Measurements from ENCODE around the gene RASGEF1B.

The RASGEF1B gene

GRCh38 chr4:81472281-81473182 is 825 bp upstream of the RASGEF1B start:
- no peak overlapping the region for H2AK5ac ChIP-seq (ENCODE audit: low read length, severe bottlenecking)
- H3K36me3 ChIP-seq (ENCODE audit: control insufficient read depth in 1 of 2, insufficient read depth in 2 of 2, low read depth in 1 of 2, low read length in 2 of 2): no peaks in the 10 kb centered on the region
- H2AFZ ChIP-seq (ENCODE audit: low read depth, low read length): no peak overlapping the region
- DNase-seq: peak; percentile 44
- 35% methylated on average over 7 of the region's 9 CpGs for WGBS
- no peak overlapping the region for H2BK12ac ChIP-seq (ENCODE audit: low read length in 2 of 2)
- H3K9ac ChIP-seq (ENCODE audit: low read length): peak overlapping the region; percentile 75
- H4K91ac ChIP-seq (ENCODE audit: low read length): no peak overlapping the region
- no peak overlapping the region for H3K4ac ChIP-seq (ENCODE audit: low read depth in 1 of 2, low read length in 2 of 2)
- no peak overlapping the region for H2BK120ac ChIP-seq (ENCODE audit: low read depth, low read length)
- H3K14ac ChIP-seq (ENCODE audit: low read length in 2 of 2): no peak overlapping the region
- H3K9me3 ChIP-seq (ENCODE audit: control insufficient read depth, low read length): no peaks in the 10 kb centered on the region
- no peak overlapping the region for H2BK15ac ChIP-seq (ENCODE audit: low read depth, poor library complexity, severe bottlenecking)
- H3K4me3 ChIP-seq (ENCODE audit: insufficient read depth in 1 of 2, low read depth in 1 of 2, low read length in 2 of 2): peak overlapping the region in 1 of 2 experiments; percentile 81
- H3K23ac ChIP-seq (ENCODE audit: low read length in 2 of 2): no peak overlapping the region
- H3K27ac ChIP-seq (ENCODE audit: low read length, poor library complexity, severe bottlenecking): no peak overlapping the region
- H3K4me2 ChIP-seq (ENCODE audit: low read length, poor library complexity, severe bottlenecking): peak overlapping the region; percentile 100
- H3K79me1 ChIP-seq (replicated peaks; ENCODE audit: low read length, poor library complexity, severe bottlenecking): no peaks in the 10 kb centered on the region
- H3K4me1 ChIP-seq (ENCODE audit: control insufficient read depth, insufficient read depth, low read depth, low read length): peaks cover 11% of the 10 kb centered on the region
- peaks cover 17 to 26% of the 10 kb centered on the region in 2 experiments for H3K27me3 ChIP-seq (ENCODE audit: control insufficient read depth in 1 of 2, insufficient read depth in 1 of 2, low read length in 2 of 2)
- H3K18ac ChIP-seq (ENCODE audit: low read depth in 1 of 2, low read length in 2 of 2): no peak overlapping the region
- no peak overlapping the region for H4K8ac ChIP-seq (ENCODE audit: low read length)
- H2BK5ac ChIP-seq (ENCODE audit: low read depth, low read length, poor library complexity, severe bottlenecking): no peak overlapping the region

DNA sequence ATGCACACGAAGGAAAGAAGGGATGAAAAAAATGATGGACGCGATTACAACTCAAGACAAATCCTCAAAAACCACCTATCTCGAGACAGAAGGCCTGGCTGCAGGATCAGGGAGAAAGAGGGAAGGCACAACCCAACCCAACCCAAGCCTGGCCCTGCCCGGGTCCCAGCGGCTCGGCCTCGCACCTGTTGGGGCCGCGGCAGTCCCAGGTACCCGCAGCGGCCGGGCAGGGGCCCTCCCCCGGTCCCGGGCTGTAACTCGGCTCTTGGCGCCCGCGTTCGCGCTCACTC is 464 bp downstream of the RASGEF1B start:
- peak overlapping the region; percentile 69 to 81 for H3K4me3 ChIP-seq (ENCODE audit: insufficient read depth in 1 of 2, low read depth in 1 of 2, low read length in 2 of 2)
- H4K8ac ChIP-seq (ENCODE audit: low read length): no peak overlapping the region
- WGBS: 0% methylated on average over 20 of the region's 21 CpGs
- no peak overlapping the region for H3K18ac ChIP-seq (ENCODE audit: low read depth in 1 of 2, low read length in 2 of 2)
- no peak overlapping the region for H3K4ac ChIP-seq (ENCODE audit: low read depth in 1 of 2, low read length in 2 of 2)
- H3K9ac ChIP-seq (ENCODE audit: low read length): peak overlapping the region; percentile 89
- no peaks in the 10 kb centered on the region for H3K79me1 ChIP-seq (replicated peaks; ENCODE audit: low read length, poor library complexity, severe bottlenecking)
- no peak for DNase-seq
- H3K14ac ChIP-seq (ENCODE audit: low read length in 2 of 2): no peak overlapping the region
- H2BK5ac ChIP-seq (ENCODE audit: low read depth, low read length, poor library complexity, severe bottlenecking): no peak overlapping the region
- H3K4me2 ChIP-seq (ENCODE audit: low read length, poor library complexity, severe bottlenecking): peak overlapping the region; percentile 100
- no peaks in the 10 kb centered on the region for H3K9me3 ChIP-seq (ENCODE audit: control insufficient read depth, low read length)
- peak overlapping the region; percentile 18 for H2AFZ ChIP-seq (ENCODE audit: low read depth, low read length)
- no peaks in the 10 kb centered on the region for H3K36me3 ChIP-seq (ENCODE audit: control insufficient read depth in 1 of 2, insufficient read depth in 2 of 2, low read depth in 1 of 2, low read length in 2 of 2)
- no peak overlapping the region for H2BK15ac ChIP-seq (ENCODE audit: low read depth, poor library complexity, severe bottlenecking)
- H2BK12ac ChIP-seq (ENCODE audit: low read length in 2 of 2): no peak overlapping the region
- H3K4me1 ChIP-seq (ENCODE audit: control insufficient read depth, insufficient read depth, low read depth, low read length): peaks cover 11% of the 10 kb centered on the region
- no peak overlapping the region for H4K91ac ChIP-seq (ENCODE audit: low read length)
- no peak overlapping the region for H2BK120ac ChIP-seq (ENCODE audit: low read depth, low read length)
- H2AK5ac ChIP-seq (ENCODE audit: low read length, severe bottlenecking): no peak overlapping the region
- H3K27ac ChIP-seq (ENCODE audit: low read length, poor library complexity, severe bottlenecking): no peak overlapping the region
- H3K27me3 ChIP-seq (ENCODE audit: control insufficient read depth in 1 of 2, insufficient read depth in 1 of 2, low read length in 2 of 2): peaks cover 17 to 26% of the 10 kb centered on the region in 2 experiments
- H3K23ac ChIP-seq (ENCODE audit: low read length in 2 of 2): no peak overlapping the region

GRCh38 chr4:81470456-81471297 is 1.0 kb downstream of the RASGEF1B start:
- WGBS: 14% methylated on average over 31 of the region's 31 CpGs
- Histone ChIP-seq H3K18ac (ENCODE audit: low read depth in 1 of 2, low read length in 2 of 2) (no peak overlapping the region), H3K4me1 (ENCODE audit: control insufficient read depth, insufficient read depth, low read depth, low read length) (peaks cover 11% of the 10 kb centered on the region)

More at GRCh38 chr4:81470456-81471297, 1.0 kb downstream of the RASGEF1B start:
- Histone ChIP-seq H3K79me1 (replicated peaks; ENCODE audit: low read length, poor library complexity, severe bottlenecking) (no peaks in the 10 kb centered on the region), H2AFZ (ENCODE audit: low read depth, low read length) (peak overlapping the region; percentile 18), H3K4me2 (ENCODE audit: low read length, poor library complexity, severe bottlenecking) (peak overlapping the region; percentile 100), H2AK5ac (ENCODE audit: low read length, severe bottlenecking) (no peak overlapping the region), H3K36me3 (ENCODE audit: control insufficient read depth in 1 of 2, insufficient read depth in 2 of 2, low read depth in 1 of 2, low read length in 2 of 2) (no peaks in the 10 kb centered on the region), H2BK120ac (ENCODE audit: low read depth, low read length) (no peak overlapping the region), H4K91ac (ENCODE audit: low read length) (no peak overlapping the region), H2BK12ac (ENCODE audit: low read length in 2 of 2) (no peak overlapping the region), H3K4ac (ENCODE audit: low read depth in 1 of 2, low read length in 2 of 2) (no peak overlapping the region), H3K27me3 (ENCODE audit: control insufficient read depth in 1 of 2, insufficient read depth in 1 of 2, low read length in 2 of 2) (peaks cover 17 to 26% of the 10 kb centered on the region in 2 experiments), H3K9me3 (ENCODE audit: control insufficient read depth, low read length) (no peaks in the 10 kb centered on the region), H2BK5ac (ENCODE audit: low read depth, low read length, poor library complexity, severe bottlenecking) (no peak overlapping the region), H3K9ac (ENCODE audit: low read length) (peak overlapping the region; percentile 89), H3K27ac (ENCODE audit: low read length, poor library complexity, severe bottlenecking) (no peak overlapping the region), H2BK15ac (ENCODE audit: low read depth, poor library complexity, severe bottlenecking) (no peak overlapping the region), H3K23ac (ENCODE audit: low read length in 2 of 2) (no peak overlapping the region), H3K14ac (ENCODE audit: low read length in 2 of 2) (no peak overlapping the region), H3K4me3 (ENCODE audit: insufficient read depth in 1 of 2, low read depth in 1 of 2, low read length in 2 of 2) (peak overlapping the region in 1 of 2 experiments; percentile 81), H4K8ac (ENCODE audit: low read length) (no peak overlapping the region)
- peak; percentile 13 for DNase-seq
